Measurements from ENCODE around the gene PI4K2A. TPM values are rescaled to one million over a fixed set of nuclear protein-coding genes. Genes with fewer than 3 reads are reported as not detected.

PI4K2A gene
- total and polyA plus RNA-seq, 8 donors: 4.2 to 13.6 (median 9.7) TPM

DNA sequence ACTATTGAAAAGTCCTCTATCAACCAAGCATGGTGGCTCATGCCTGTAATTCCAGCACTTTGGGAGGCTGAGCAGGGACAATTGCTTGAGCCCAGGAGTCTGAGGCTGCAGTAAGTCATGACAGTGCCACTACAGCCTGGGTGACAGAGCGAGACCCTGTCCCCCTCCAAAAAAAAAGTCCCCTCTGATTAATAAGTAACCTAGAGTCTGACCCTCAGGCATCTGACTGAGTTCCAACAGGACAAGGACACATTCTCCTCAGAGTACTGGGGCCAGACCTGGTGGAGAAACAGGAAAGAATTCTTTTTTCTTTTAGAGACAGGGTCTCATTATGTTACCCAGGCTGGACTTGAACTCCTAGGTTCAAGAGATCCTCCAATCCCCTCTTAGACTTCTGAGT is 17.2 kb upstream of the PI4K2A start:
- TF ChIP-seq POLR2AphosphoS5 (IDR thresholded peaks at IDR 0.05): no peak
- no peak for TF ChIP-seq EP300 (IDR thresholded peaks at IDR 0.05)
- no peak for TF ChIP-seq CTCF (IDR thresholded peaks at IDR 0.05)
- TF ChIP-seq POLR2A (IDR thresholded peaks at IDR 0.05): no peak
- Histone ChIP-seq H3K4me1 (no peaks in the 10 kb centered on the region), H3K27ac (no peak overlapping the region), H3K4me3 (no peak overlapping the region), H3K36me3 (peaks cover 0 to 8% (median 0%) of the 10 kb centered on the region in 4 donors), H3K9me3 (no peaks in the 10 kb centered on the region), H3K27me3 (no peaks in the 10 kb centered on the region)
- intact Hi-C loops (cut with DNase I; ENCODE audit: low total_unique reads): no loop called here
- 85 to 100% (median 90%) methylated on average over 1 of the region's 1 CpG for WGBS, 5 donors
- DNase-seq: no peak

DNA sequence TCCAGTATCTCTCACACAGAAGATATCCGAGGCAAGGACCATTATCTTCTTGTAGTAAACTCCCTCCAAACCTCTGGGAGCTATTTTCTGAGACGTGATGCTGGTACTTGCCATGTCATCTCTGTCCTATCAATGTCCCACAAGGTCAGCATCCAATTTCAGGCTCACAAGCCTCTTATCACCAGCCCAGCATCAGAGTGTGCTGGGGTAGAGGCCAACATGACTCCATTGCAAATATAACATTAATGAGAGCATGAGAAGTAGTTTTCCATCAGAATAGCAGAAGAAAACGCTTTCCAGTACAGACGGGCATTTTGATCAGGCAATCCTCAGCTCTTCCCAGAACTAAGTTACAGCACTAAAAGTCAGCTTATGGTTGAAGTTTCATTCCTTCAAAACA is 12.7 kb upstream of the PI4K2A start:
- no peak for TF ChIP-seq EP300 (IDR thresholded peaks at IDR 0.05)
- TF ChIP-seq CTCF (IDR thresholded peaks at IDR 0.05): no peak
- TF ChIP-seq POLR2A (IDR thresholded peaks at IDR 0.05): no peak
- TF ChIP-seq POLR2AphosphoS5 (IDR thresholded peaks at IDR 0.05): no peak

DNA sequence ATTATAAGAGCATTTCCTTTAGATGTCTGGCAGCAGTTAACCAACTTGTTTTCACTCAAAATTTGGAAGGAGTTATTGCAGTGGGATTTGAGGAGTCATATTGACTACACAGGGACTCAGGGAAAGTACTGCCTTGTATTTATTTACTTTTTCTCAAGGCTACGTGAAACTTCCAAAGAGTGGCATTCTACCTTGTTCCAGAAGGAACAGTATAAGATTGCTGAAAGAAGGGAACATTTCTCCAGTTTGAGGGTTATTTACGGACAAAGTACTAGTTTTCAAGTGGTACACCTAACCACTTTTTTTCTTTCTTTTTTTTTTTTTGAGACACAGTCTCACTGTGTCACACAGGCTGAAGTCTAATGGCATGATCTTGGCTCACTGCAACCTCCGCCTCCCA is 12.2 kb upstream of the PI4K2A start:
- no peaks in the 10 kb centered on the region for H3K27me3 ChIP-seq
- peaks cover 6 to 10% (median 9%) of the 10 kb centered on the region in 4 donors for H3K4me1 ChIP-seq
- no peak overlapping the region for H3K4me3 ChIP-seq
- WGBS, 5 donors: 55 to 72% (median 65%) methylated on average over 3 of the region's 3 CpGs
- intact Hi-C loops (cut with DNase I; ENCODE audit: low total_unique reads): no loop called here
- H3K27ac ChIP-seq: peak overlapping the region in 2 of 5 donors; percentile 32 to 36
- H3K9me3 ChIP-seq: no peaks in the 10 kb centered on the region
- H3K36me3 ChIP-seq: no peaks in the 10 kb centered on the region
- no peak for DNase-seq
- TF ChIP-seq POLR2AphosphoS5 (IDR thresholded peaks at IDR 0.05): no peak
- TF ChIP-seq EP300 (IDR thresholded peaks at IDR 0.05): no peak
- TF ChIP-seq POLR2A (IDR thresholded peaks at IDR 0.05): no peak

More for the DNA sequence above, 12.7 kb upstream of the PI4K2A start:
- H3K36me3 ChIP-seq: no peaks in the 10 kb centered on the region
- WGBS, 5 donors: 47 to 63% (median 61%) methylated on average over 4 of the region's 4 CpGs
- H3K27me3 ChIP-seq: no peaks in the 10 kb centered on the region
- H3K27ac ChIP-seq: peak overlapping the region in 2 of 5 donors; percentile 32 to 36
- no peak for DNase-seq
- H3K4me3 ChIP-seq: no peak overlapping the region
- peaks cover 6 to 8% (median 6%) of the 10 kb centered on the region in 4 donors for H3K4me1 ChIP-seq
- intact Hi-C loops (cut with DNase I; ENCODE audit: low total_unique reads): no loop called here
- H3K9me3 ChIP-seq: no peaks in the 10 kb centered on the region

DNA sequence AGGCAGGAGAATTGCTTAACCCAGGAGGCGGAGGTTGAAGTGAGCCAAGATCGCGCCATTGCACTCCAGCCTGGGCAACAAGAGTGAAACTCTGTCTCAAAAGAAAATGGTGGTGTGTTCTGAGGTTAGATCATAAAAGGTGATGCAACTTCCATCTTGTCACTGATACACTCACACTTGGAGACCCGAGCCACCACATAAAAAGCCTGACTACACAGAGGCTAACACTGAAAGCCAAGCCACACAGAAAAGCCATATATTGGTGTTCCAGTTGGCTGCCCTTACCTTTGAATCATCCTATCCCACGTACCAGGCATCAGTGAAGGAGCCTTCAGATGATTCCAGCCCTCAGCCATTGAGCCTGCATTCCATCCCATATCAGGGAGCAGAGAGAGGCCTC is 11.2 kb upstream of the PI4K2A start:
- Histone ChIP-seq H3K36me3 (no peaks in the 10 kb centered on the region), H3K27me3 (no peaks in the 10 kb centered on the region), H3K9me3 (no peaks in the 10 kb centered on the region), H3K4me1 (peaks cover 6 to 16% (median 14%) of the 10 kb centered on the region in 4 donors), H3K27ac (no peak overlapping the region), H3K4me3 (no peak overlapping the region)
- no peak for TF ChIP-seq CTCF (IDR thresholded peaks at IDR 0.05)
- no peak for TF ChIP-seq POLR2AphosphoS5 (IDR thresholded peaks at IDR 0.05)
- no peak for TF ChIP-seq EP300 (IDR thresholded peaks at IDR 0.05)
- no peak for TF ChIP-seq POLR2A (IDR thresholded peaks at IDR 0.05)
- no peak for DNase-seq
- intact Hi-C loops (cut with DNase I; ENCODE audit: low total_unique reads): no loop called here
- WGBS, 5 donors: 90 to 97% (median 94%) methylated on average over 5 of the region's 5 CpGs

DNA sequence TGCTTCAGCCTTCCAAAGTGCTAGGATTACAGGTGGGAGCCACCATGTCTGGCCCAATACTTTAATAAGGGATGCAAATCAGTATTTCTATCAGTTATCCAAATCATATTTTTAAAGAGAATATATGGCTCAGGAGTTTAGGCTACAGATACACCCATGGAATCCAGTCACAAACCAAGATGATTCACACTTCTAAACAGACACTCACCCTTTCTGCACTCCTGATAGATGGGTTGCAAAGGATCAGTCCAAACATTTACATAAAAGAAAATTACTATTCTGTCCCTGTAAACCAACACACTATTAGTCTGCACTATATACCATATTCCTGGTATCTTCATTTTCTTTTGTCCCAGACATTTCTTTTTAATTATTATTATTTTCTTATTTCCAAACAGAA is 9.4 kb upstream of the PI4K2A start:
- TF ChIP-seq CTCF (IDR thresholded peaks at IDR 0.05) (no peak), POLR2A (IDR thresholded peaks at IDR 0.05) (no peak), EP300 (IDR thresholded peaks at IDR 0.05) (no peak), POLR2AphosphoS5 (IDR thresholded peaks at IDR 0.05) (no peak)
- no peak for DNase-seq
- Histone ChIP-seq H3K4me3 (no peak overlapping the region), H3K27ac (no peak overlapping the region), H3K36me3 (no peaks in the 10 kb centered on the region), H3K27me3 (no peaks in the 10 kb centered on the region), H3K4me1 (peaks cover 6 to 16% (median 14%) of the 10 kb centered on the region in 4 donors), H3K9me3 (no peaks in the 10 kb centered on the region)
- intact Hi-C loops (cut with DNase I; ENCODE audit: low total_unique reads): no loop called here

All from stomach (tissue), 9 donors.